ENCODE results near the gene KLF4.

Gene KLF4

DNA sequence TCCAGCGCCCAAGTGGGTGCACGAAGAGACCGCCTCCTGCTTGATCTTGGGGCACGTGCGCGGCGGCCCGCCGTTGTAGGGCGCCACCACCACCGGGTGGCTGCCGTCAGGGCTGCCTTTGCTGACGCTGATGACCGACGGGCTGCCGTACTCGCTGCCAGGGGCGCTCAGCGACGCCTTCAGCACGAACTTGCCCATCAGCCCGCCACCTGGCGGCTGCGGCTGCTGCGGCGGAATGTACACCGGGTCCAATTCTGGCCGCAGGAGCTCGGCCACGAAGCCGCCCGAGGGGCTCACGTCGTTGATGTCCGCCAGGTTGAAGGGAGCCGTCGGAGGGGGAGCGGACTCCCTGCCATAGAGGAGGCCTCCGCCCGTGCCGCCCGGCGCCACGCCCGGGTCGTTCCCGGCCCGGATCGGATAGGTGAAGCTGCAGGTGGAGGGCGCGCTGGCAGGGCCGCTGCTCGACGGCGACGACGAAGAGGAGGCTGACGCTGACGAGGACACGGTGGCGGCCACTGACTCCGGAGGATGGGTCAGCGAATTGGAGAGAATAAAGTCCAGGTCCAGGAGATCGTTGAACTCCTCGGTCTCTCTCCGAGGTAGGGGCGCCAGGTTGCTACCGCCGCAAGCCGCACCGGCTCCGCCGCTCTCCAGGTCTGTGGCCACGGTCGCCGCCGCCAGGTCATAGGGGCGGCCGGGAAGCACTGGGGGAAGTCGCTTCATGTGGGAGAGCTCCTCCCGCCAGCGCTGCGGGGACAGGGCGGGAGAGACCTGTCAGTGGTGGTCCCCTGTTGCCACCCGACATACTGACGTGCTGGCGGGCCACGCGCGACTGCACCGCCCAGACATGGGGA lies 1.8 kb downstream of the KLF4 start:
- DNase-seq: no peak

DNA sequence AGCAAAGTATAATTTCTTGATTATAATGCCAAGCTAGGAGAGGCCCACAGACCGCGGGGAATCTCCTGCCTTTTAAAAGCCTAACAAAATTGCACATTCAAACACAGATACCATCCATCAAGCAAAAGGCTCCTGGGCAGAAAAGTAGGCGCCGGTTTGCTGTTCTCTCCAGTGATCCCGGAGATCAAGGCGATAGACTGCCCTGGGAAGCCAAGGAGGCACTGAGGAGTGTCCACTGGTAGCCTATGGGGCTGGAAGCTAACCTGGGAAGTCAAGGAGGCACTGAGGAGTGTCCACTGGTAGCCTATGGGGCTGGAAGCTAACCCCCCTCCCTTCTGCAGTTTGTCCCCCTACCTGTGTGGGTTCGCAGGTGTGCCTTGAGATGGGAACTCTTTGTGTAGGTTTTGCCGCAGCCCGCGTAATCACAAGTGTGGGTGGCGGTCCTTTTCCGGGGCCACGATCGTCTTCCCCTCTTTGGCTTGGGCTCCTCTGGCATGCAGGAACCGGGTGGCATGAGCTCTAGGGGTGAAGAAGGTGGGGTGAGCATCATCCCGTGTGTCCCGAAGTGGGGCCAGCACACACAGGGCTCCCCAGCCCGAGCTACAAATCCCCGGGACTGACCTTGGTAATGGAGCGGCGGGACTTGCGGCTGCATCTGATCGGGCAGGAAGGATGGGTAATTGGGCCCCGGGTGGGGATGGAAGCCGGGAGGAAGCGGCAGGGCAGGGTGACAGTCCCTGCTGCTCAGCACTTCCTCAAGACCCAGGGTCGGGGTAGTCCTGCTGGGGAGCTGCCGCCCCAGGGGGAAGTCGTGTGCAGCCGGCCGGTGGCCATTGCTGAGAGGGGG lies 2.7 kb downstream of the KLF4 start:
- DNase-seq: no peak

DNA sequence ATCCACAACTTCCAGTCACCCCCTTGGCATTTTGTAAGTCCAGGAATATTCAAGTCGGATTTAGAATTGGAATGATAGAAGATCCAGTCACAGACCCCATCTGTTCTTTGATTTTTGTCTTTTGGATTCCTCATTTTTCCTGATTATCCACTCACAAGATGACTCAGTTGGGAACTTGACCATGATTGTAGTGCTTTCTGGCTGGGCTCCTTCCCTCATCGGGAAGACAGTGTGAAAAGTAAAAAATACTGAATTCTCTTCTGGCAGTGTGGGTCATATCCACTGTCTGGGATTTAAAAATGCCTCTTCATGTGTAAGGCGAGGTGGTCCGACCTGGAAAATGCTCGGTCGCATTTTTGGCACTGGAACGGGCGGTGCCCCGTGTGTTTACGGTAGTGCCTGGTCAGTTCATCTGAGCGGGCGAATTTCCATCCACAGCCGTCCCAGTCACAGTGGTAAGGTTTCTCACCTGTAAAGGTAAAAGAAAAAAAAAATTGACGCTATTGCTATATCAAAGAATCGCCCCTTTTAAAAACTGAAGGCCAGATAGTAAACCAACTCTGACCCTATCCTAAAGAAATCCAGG lies 4.0 kb downstream of the KLF4 start:
- no peak for DNase-seq

DNA sequence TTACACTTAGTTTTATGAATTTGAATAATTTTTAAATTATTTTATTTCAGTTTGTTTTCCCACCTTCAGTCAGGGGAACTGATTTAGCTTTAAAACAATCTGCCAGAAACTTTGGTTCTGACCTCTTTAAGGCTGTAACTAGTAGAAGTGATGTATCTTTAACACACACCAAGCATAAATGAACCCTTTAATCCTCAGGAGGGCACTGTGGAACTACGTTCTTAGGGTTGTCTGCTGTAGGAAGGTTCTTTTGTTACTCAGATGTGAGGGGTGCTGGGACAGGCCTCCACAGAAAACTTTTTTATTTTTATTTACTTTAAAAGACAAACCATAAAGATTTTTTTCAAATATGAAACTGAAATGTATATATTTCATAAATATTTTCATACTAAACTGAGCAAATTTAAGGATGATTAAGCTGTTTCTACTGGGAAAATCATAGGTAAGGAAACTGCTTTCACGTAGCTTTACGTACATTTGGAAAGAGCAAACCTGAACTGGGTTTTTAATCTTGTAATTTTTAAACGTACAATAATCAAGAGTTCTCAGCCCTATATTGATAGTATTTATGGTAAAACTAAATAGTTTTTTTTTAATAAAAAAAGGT lies 5.3 kb downstream of the KLF4 start:
- peak; percentile 58 for DNase-seq

DNA sequence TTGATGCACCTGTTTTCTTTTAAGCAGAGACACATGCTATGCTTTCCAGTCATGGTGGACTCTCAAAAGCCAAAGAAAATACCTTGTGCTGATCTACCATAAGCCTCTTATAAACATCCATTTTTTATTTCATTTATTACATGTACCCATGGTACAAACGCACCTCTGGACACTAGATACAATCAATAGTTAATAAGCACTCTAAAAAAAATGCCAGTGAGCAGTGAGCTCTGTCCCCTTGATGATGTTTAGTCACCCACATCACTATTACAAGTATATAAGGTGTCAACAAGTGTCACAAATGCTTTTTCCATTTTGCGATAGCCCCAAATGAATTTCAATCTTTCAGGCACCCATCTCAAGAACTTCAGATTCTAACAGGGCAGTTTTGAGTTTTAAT lies 5.9 kb downstream of the KLF4 start:
- no peak for DNase-seq

DNA sequence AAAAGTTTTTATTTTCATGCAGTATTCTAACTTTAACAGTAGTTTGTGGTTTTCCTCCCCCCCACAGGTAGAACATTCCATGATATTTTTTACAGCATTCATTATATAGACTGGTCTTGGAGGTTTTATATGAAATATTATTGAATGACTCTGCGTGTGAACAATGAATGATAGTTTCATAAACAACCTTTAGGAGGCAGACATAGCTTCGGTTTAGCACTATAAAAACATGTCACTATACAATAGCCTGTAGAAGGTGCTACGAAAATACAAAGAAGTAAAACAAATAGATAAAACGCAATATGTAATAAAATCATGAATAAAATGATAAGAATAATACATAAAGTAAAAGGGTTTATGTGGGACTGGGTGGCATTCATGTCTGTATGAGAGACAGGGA lies 8.5 kb downstream of the KLF4 start:
- DNase-seq: no peak

DNA sequence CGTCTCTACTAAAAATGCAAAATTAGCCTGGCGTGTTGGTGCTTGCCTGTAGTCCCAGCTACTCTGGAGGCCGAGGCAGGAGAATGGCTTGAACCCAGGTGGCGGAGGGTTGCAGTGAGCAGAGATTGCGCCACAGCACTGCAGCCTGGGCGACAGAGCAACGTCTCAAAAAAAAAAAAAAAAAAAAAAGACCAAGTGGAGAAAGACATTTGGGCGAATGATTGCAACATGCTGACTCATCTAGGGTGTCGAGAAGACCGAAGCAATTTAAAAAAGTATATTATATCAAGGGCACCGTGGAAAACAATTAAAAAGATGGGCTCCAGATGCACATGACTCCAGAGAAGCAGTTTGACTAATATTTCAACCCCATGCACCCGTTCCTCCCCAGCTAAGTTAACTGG lies 9.2 kb downstream of the KLF4 start:
- no peak for DNase-seq

DNA sequence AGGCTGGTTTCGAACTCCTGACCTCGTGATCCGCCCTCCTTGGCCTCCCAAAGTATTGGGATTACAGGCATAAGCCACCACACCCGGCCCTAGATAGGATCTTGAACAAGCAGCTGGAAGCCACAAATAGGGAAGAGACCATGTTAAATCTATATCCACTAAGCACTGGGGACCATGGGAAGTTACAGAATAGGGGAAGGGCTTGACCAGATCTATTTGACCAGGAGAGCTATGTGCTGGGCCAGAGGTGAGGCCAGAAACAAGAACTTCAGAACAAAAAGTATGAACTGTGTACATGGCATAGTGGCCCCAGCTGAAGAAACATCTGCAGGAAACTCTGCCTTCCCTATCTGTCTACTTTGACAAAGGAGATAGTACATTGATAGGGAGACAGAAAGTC lies 10.8 kb downstream of the KLF4 start:
- no peak for DNase-seq

DNA sequence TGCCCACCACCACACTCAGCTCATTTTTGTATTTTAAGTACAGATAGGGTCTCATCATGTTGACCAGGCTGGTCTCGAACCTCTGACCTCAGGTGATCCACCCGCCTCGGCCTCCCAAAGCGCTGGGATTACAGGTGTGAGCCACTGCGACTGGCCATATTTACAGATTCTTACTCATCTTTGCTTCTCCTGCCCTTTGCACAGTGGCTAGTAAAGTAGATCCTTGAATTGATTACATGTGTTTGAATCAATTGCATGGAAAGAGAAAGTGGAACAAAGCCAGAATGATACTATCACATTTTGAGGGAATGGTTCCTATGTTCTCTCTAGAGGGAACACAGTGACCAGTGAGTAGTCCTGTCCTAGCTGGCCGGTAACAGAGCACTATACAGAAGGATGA lies 15.4 kb downstream of the KLF4 start:
- no peak for DNase-seq

DNA sequence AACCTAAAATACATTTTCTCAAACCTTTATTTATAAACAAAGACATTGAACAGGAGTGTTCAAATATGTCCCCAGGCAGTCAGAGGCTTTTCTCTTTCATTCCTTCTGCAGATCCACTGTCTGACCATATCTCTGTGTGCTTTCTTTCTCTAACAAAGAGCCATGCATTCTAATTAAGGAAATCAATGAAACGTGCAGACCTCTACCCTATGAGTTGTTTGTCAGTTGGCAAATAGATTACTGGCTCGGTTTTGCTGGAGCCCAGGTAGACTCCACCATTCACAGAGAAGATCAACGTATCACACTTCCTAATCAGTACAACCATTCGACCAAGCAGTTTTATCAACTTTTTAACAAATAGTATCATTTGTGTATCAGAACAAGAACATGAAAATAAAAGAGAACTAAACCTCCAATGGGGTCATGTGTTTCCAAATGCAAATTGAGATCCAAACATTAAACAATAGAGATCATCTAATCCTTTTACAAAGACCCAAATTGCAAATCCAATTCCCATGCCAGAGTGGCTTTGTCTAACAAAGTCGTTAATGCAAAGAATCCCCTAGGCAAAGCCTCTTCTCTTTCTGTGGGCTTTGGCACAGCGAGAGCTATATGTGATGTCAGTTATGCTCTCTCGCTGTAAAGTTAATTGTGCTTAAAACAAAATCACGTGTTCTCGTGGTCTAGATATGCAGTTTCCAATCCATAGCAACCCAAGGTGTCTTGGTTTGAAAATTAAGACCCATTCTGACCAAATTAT lies 16.8 kb downstream of the KLF4 start:
- peak; percentile 79 for DNase-seq

DNA sequence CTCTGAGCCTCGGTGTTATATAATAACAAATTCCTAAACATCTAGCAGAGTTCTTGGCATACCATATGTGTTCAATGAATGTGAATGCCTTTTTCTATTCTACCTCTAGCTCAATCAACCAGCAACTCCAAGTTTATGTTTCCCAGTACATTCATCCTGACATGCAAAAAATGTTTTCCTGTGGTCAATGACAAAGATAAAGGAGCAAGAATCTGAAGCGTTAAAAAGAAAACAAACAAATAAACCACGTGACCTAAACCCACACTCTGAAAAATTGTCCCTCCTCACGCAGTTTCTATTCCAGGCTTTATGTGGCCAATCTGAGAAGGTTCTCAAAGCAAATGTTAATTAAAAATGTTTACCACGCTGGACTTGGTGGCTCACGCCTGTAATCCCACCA lies 18.0 kb downstream of the KLF4 start:
- DNase-seq: no peak

DNA sequence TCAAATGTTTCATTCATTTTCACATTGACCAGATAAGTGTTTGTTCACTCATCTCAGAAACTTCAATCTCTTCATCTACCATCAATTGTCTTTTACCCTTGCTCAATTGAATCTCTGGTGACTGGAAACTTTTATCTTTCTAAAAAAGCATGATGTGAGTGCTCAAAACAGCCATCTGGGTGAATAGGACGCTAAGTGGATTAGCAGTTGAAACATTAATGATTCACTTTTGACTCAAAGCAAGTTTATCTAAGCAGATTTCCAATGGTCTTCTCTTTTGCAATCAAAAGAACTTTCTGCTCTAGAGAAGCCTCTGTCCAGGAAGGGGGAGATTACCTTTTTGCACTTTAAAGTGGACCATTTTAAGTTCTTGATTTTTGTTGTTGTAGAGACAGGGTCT lies 22.2 kb downstream of the KLF4 start:
- DNase-seq: no peak

DNA sequence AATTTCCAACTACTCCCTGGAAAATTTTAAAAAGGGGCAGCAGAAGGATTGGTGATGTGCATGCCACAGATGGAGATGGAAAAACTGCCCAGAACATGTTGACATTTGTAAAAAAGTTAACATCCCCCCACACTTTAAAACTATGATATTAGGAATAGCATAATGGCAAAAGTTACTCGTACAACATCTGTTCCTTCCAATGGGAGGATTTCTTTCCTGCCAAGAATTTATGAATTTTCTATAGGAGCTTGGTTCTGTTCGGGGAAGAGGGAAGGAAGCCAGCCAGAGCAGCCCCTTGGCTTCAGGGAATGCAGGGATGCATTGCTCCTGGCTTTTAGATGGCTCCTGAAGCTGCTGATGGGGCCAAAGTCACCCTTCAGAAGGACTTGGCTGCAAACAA lies 22.7 kb downstream of the KLF4 start:
- DNase-seq: no peak

DNA sequence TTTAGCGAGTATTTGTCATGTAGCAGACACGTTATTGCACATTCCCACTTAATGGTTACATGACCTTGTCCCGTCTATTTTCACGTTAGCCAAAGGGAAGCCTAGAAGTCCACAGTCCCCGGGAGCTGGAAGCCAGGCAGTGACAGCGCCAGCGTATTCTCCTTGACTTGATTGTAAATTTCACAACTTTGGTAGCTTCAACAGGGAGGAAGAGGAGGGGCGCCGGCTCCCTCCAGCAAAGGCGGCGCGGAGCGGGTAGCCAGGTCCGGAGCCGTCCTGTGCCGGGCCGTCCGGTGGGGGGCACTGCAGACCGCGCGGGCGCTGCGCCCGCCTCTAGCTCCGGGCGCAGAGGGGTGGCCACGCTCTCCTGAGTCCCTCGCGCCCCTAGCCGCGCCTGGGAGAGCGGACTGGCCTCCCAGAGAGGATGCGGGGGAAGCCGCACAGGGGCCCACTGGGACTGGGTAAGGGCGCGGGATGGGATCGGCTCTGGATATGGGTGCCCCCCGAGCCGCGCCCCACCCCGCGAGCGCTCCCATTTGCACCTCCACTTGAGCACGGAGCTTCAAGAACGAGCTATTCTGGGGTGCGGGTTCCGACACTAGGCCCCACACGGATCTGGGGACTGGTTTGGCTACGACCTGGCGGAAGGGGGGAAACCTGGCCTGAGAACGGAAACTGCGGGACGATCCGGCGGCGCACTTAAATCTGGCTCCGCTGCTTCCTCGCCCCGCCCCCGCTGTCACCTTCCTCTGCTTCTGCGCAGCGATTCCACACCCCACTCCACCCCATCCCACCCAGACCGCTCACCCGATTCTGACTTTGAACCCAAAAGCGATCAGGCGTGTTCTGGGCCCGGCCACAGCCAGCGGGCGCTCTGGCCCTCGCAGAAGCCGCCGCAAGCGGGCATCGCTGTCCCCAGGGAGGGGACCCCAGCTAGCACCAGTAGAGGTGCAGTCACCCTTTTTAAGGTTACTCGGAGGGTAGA lies 23.8 kb downstream of the KLF4 start:
- DNase-seq: no peak

DNA sequence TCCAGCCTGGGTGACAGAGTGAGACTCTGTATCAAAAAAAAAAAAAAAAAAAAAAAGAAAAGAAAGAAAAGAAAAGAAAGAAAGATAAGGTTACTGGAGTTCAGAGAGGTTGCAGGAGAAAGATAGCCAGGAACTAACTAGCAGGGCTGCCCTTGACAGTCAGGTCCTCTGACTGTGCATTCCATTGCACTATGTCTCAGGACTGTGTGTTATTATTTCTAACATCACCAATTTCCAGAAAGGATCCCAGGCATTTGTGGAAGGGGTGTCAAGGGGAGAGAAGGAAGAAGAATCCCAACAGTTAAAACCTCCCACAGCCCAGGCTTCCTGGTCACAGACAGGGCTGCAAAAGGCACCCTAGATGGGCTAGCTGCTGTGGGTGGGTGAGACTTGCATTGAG lies 25.1 kb downstream of the KLF4 start:
- DNase-seq: no peak

DNA sequence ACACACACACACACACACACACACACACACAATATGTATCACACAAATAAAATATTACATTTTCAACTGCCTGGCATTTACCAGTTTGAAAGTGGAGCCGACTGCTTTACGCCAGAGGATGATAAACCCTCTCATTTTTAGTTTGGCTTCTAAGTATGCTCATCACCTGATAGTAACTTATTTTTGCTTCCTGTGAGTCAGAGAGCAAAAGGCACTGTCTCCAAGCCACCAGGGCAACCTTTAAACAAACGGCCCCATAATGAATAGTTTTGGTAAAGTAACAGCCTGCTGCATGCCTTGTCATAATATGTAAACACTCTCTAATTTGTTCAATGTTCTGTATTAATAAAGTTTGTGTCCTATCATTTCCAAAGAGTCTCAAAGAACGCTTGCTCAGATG lies 26.9 kb downstream of the KLF4 start:
- DNase-seq: no peak

DNA sequence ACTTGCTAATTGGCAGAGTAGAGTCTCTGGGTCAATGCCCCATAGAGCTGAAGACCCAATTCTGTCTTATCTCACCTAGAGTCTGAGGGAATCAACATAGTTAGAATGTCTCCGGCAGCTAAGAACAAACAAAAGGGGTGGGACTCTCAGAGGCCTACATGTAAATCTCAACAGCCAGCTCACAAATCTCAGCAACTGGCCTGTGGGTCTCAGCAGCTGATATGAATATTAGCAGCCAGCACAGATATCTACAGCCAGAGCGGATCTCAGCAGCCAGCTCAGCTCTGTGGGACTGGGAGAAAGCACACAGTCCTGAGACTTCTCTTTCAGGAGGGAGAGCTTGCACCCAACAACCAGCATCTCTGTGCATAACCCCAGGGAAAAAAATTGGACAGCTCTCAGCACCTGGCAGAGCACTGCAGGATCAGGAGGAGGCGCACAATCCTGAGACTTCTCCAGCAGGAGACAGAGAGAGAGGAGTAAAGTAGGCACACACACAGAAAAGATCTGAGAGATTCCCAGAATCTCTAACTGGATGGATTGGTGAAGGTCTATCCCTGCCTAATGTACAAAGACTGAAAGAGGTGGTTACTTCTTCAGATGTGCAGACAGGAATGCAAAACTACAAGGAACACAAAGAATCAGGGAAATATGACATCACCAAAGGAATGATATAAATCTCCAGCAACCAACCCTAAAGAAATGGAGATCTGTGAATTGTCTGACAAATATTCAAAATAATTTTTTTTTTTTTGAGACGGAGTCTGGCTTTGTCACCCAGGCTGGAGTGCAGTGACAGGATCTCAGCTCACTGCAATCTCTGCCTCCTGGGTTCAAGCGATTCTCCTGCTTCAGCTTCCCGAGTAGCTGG lies 29.2 kb downstream of the KLF4 start:
- DNase-seq: no peak

DNA sequence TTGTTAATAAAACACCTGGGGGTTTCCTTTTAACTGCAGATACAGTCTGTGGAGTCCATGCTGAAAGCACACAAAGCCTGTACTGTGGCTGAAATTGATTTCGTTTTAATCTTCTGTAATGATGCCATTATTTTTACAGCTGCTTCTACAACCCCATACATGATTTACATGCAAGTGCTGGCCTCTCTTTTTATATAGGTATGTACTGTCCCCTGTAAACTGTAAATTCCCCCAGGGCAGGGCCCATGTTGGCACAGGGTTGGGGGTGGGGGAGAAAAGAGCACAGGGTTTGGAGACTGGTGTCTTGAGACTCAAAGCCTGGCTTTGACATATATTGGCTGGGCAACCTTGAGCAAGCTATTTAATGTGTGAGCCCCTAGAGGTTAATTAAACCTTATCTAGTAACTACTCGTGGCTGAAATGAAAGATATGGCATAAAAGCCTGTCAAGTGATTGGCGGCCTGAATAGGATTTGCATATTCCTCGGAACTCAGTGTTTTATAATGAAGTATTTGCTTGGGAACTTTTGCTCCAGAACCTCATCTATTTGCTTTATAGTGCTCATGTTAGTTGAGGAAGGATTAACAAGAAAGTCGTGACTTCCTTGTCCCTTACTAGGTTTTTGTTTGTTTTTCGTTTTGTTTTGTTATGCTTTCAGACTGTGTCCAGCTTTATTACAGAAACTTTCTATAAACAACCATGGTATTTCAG lies 34.0 kb downstream of the KLF4 start:
- no peak for DNase-seq

DNA sequence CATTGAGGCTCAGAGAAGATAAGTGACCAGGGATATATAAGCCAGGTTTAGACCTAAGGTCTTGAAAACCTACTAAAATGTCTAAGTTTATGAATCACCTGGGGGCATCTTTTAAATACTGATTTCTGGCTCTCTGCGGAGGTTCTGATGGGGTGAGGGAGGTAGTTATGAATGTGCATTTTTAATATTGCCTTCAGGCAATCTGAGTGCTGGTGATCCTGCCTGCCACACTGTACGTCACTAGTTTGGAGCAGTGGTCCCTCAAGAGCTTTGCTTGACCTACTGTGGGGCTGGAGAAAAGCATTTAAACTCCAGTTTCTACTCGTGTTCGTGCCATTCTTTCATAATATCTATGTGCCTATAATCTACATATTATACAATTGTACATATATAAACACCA lies 36.1 kb downstream of the KLF4 start:
- DNase-seq: no peak

DNA sequence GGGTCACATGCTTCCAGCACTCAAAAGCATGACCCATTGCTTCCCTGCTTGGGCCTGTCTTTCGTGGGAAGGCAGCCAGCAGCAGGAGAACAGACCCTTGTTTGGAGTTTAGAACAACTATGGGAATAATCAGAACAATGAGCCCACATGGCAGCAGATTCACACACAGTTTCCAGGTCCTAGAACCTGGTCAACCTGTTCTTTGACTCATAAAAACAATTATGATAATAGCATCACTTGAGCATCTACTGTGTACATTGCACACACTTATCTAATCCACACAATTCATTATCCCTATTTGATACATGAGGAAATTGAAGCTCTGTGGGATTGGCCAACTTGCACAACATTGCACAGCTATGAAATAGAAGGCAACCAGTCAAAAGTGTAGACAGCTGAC lies 41.7 kb downstream of the KLF4 start:
- peak; percentile 96 for DNase-seq
